KMS-11 (cell line): Measurements from ENCODE around the gene ZAR1L.
"Not testable (repeated sequence)": the region's sequence is repeated elsewhere in the genome, so short reads cannot be mapped to it uniquely, and the experiment has no call there.

Experiments used
- H2AFZ ChIP-seq: fragments of 200-600 bp; sonication (generic); 2 replicates; pipeline ENCODE4 v1.6.1; 2016; ENCODE audit warnings: antibody characterized with exemption, mixed run types, low read depth
- H3K27ac ChIP-seq: fragments of 200-600 bp; sonication (generic); 2 replicates; pipeline ENCODE4 v1.6.1; 2016; ENCODE audit warnings: mild to moderate bottlenecking, mixed run types
- H3K27me3 ChIP-seq: fragments of 200-600 bp; sonication (generic); 2 replicates; pipeline ENCODE4 v1.6.1; 2017; ENCODE audit warnings: mild to moderate bottlenecking, low read depth, mixed run types, moderate library complexity; ENCODE audit not compliant: insufficient read depth
- H3K36me3 ChIP-seq: fragments of 200-600 bp; sonication (generic); 2 replicates; pipeline ENCODE4 v1.6.1; 2017; ENCODE audit warnings: mild to moderate bottlenecking, mixed run types; ENCODE audit not compliant: insufficient read depth
- H3K4me1 ChIP-seq: fragments of 200-600 bp; sonication (generic); 2 replicates; pipeline ENCODE4 v1.6.1; 2016; ENCODE audit warnings: mild to moderate bottlenecking, low read depth, mixed run types; ENCODE audit not compliant: poor library complexity, severe bottlenecking
- H3K4me2 ChIP-seq: fragments of 200-600 bp; sonication (generic); 2 replicates; pipeline ENCODE4 v1.7.0; 2016; ENCODE audit warnings: mild to moderate bottlenecking, mixed run types
- H3K4me3 ChIP-seq: fragments of 200-600 bp; sonication (generic); IDR thresholded peaks from 2 replicates; pipeline ENCODE4 v1.6.1; 2017; ENCODE audit warnings: low read depth, low read length, mixed read lengths; ENCODE audit not compliant: insufficient read depth
- H3K79me2 ChIP-seq: fragments of 200-600 bp; sonication (generic); 2 replicates; pipeline ENCODE4 v1.6.1; 2016; ENCODE audit warnings: low read depth, mixed run types; ENCODE audit not compliant: insufficient read depth
- H3K9ac ChIP-seq: fragments of 200-600 bp; sonication (generic); 2 replicates; pipeline ENCODE4 v1.6.1; 2016; ENCODE audit warnings: mild to moderate bottlenecking, mixed run types
- H4K20me1 ChIP-seq: fragments of 200-600 bp; sonication (generic); 2 replicates; pipeline ENCODE4 v1.6.1; 2016; ENCODE audit warnings: mild to moderate bottlenecking, mixed run types; ENCODE audit not compliant: insufficient read depth
- CTCF ChIP-seq: fragments of 200-600 bp; sonication (generic); conservative IDR thresholded peaks from 2 replicates; pipeline ENCODE4 v1.6.1; 2017; ENCODE audit warnings: low read depth, mild to moderate bottlenecking, antibody characterized with exemption, low read length, moderate library complexity, mixed read lengths

Gene ZAR1L

GRCh38 chr13:32315238-32316027 is at the start of gene ZAR1L, which contains the start of gene BRCA2:
TSS of gene ZAR1L (minus strand) at chr13:32315363. CDS start at chr13:32311925, 3,438 bp downstream.
TSS of gene BRCA2 (plus strand) at chr13:32315508. CDS start at chr13:32316461, 953 bp downstream.
- Histone ChIP-seq H4K20me1 (no peaks in the 10 kb centered on the region), H3K4me1 (peaks cover 7% of the 10 kb centered on the region), H2AFZ (peak within 1 kb of the TSS; percentile 92), H3K79me2 (no peaks in the 10 kb centered on the region; the same call in 1 of the 2 replicates), H3K27me3 (no peaks in the 10 kb centered on the region), H3K4me2 (peak within 1 kb of the TSS; percentile 85), H3K4me3 (no peak within 1 kb of the TSS), H3K9ac (peak within 1 kb of the TSS; percentile 93), H3K27ac (peak within 1 kb of the TSS; percentile 95), H3K36me3 (no peaks in the 10 kb centered on the region)
- no peak for TF ChIP-seq CTCF

GRCh38 chr13:32362574-32362973 is 47.4 kb upstream of the ZAR1L start:
- no peak overlapping the region for H3K27ac ChIP-seq
- no peak overlapping the region for H2AFZ ChIP-seq
- no peak overlapping the region for H3K9ac ChIP-seq
- no peaks in the 10 kb centered on the region for H3K27me3 ChIP-seq
- no peaks in the 10 kb centered on the region for H3K79me2 ChIP-seq
- no peaks in the 10 kb centered on the region for H3K4me1 ChIP-seq
- H3K4me2 ChIP-seq: no peak overlapping the region
- H3K4me3 ChIP-seq: no peak overlapping the region
- H3K36me3 ChIP-seq: no peaks in the 10 kb centered on the region
- TF ChIP-seq CTCF: no peak
- no peaks in the 10 kb centered on the region for H4K20me1 ChIP-seq

GRCh38 chr13:32355935-32356334 is 40.8 kb upstream of the ZAR1L start:
- H3K4me1 ChIP-seq, H3K4me3 ChIP-seq, H3K4me2 ChIP-seq, H3K27me3 ChIP-seq, H3K79me2 ChIP-seq, H3K9ac ChIP-seq, H4K20me1 ChIP-seq, H3K36me3 ChIP-seq, H2AFZ ChIP-seq, H3K27ac ChIP-seq: not testable (repeated sequence)

DNA sequence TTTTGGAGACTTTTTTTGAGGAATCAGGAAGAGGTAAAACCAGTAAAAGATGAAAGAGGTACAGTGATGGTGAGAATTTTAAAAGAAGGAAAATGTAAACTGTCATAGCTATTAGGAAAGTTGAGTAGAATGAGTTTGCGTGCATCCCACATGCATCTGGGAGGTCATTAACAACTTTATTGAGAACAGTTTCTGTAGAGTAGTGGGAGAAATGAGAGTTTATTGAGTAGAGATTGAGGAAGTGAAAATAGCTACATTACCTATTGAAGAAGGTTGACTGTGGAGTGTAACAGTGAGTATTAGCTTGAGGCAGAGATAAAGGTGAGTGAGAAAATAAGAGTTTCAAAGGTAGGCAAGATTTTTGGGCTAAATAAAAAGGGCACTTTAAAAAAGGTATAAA is 38.9 kb upstream of the ZAR1L start:
- Histone ChIP-seq H3K4me1 (no peaks in the 10 kb centered on the region), H4K20me1 (no peaks in the 10 kb centered on the region), H3K4me3 (no peak overlapping the region), H3K27me3 (no peaks in the 10 kb centered on the region), H2AFZ (no peak overlapping the region), H3K4me2 (no peak overlapping the region), H3K79me2 (no peaks in the 10 kb centered on the region), H3K36me3 (no peaks in the 10 kb centered on the region), H3K27ac (no peak overlapping the region), H3K9ac (no peak overlapping the region)
- no peak for TF ChIP-seq CTCF

DNA sequence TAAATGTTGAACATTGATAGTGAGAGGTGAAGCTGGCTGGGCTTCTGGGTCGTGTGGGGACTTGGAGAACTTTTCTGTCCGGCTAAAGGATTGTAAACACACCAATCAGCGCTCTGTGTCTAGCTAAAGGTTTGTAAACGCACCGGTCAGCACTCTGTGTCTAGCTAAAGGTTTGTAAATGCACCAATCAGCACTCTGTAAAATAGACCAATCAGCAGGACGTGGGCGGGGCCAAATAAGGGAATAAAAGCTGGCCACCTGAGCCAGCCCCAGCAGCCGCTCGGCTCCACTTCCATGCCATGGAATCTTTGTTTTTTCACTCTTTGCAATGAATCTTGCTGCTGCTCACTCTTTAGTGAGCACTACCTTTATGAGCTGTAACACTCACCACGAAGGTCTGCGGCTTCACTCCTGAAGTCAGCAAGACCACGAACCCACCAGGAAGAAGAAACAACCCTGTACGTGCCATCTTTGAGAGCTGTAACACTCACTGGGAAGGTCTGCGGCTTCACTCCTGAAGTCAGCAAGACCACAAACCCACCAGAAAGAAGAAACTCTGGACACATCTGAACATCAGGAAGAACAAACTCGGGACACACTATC is 35.8 kb upstream of the ZAR1L start:
- not testable (repeated sequence) for H4K20me1 ChIP-seq, H3K4me2 ChIP-seq, H3K4me1 ChIP-seq, H2AFZ ChIP-seq, H3K4me3 ChIP-seq, H3K36me3 ChIP-seq, H3K27ac ChIP-seq, H3K9ac ChIP-seq, H3K79me2 ChIP-seq, H3K27me3 ChIP-seq
